Measurements from ENCODE around the gene SUGCT.

GRCh38 chr7:40223451-40224127, 88.8 kb downstream of the SUGCT start:
- no peak for TF ChIP-seq KLF15 (CRISPR knock-in tag; IDR thresholded peaks at IDR 0.05; ENCODE audit: borderline replicate concordance)
- TF ChIP-seq POLR2AphosphoS5 (IDR thresholded peaks at IDR 0.05; ENCODE audit: low read depth, low read length), result no peak
- no peak for TF ChIP-seq KDM5B (CRISPR knock-in tag; IDR thresholded peaks at IDR 0.05; ENCODE audit: borderline replicate concordance)
- no peak for TF ChIP-seq ZNF790 (CRISPR knock-in tag; IDR thresholded peaks at IDR 0.05; ENCODE audit: borderline replicate concordance)
- no peak for TF ChIP-seq EZH2 (conservative IDR thresholded peaks at IDR 0.05; ENCODE audit: low read depth, low read length)
- TF ChIP-seq SALL1 (CRISPR knock-in tag; IDR thresholded peaks at IDR 0.05), result no peak
- no peak for TF ChIP-seq REST (IDR thresholded peaks at IDR 0.05; ENCODE audit: borderline replicate concordance in 1 of 2, low read depth in 1 of 2, low read length in 2 of 2)
- TF ChIP-seq ZNF660 (CRISPR knock-in tag; IDR thresholded peaks at IDR 0.05; ENCODE audit: borderline replicate concordance, low read depth), result no peak
- no peak for TF ChIP-seq ZNF616 (CRISPR knock-in tag; IDR thresholded peaks at IDR 0.05; ENCODE audit: low read depth)
- no peak for TF ChIP-seq CTCF (CRISPR knock-in tag; IDR thresholded peaks at IDR 0.05)
- no peak for TF ChIP-seq SMAD1 (CRISPR knock-in tag; IDR thresholded peaks at IDR 0.05; ENCODE audit: borderline replicate concordance, low read depth)
- no peak for TF ChIP-seq CHD2 (IDR thresholded peaks at IDR 0.05; ENCODE audit: low read depth, low read length)
- no peak for TF ChIP-seq POLR2A (IDR thresholded peaks at IDR 0.05; ENCODE audit: insufficient read depth in 1 of 2, low read depth in 2 of 2, low read length in 2 of 2)
